Naive B cell (primary cell): Measurements from ENCODE around the gene ANKRD28. TPM values are rescaled to one million over a fixed set of nuclear protein-coding genes. Genes with fewer than 3 reads are reported as not detected.

Experiments used
- ATAC-seq, 2 donors: fragments of 150-1000 bp; cut with Tn5 transposase; 2 replicates each; pipeline ENCODE4 v1.10.0; 2021; ENCODE audit warnings: low read depth in 2 of 2, mild to moderate bottlenecking in 2 of 2, moderate library complexity in 2 of 2
- DNase-seq: peaks from one replicate; pipeline ENCODE4 v3.0.0; 2022
- H3K27ac Mint-ChIP-seq, 6 donors: one replicate each; pipeline ENCODE4 v1.8.0; 2020 to 2022; ENCODE audit warnings: mild to moderate bottlenecking in 6 of 6, mixed read lengths in 6 of 6, moderate library complexity in 5 of 6, inconsistent platforms in 2 of 6
- H3K27me3 Mint-ChIP-seq, 3 donors: one replicate each; pipeline ENCODE4 v1.8.0; 2021 to 2022; ENCODE audit warnings: mixed read lengths in 3 of 3, mild to moderate bottlenecking in 1 of 3
- H3K36me3 Mint-ChIP-seq, 2 donors: one replicate each; pipeline ENCODE4 v1.8.0; 2020 to 2022; ENCODE audit warnings: mixed read lengths in 2 of 2, inconsistent platforms in 1 of 2, mild to moderate bottlenecking in 1 of 2
- H3K4me1 Mint-ChIP-seq, 3 donors: one replicate each; pipeline ENCODE4 v1.8.0; 2020 to 2022; ENCODE audit warnings: mixed read lengths in 3 of 3, inconsistent platforms in 1 of 3, mild to moderate bottlenecking in 1 of 3, moderate library complexity in 1 of 3
- H3K4me3 Mint-ChIP-seq, 8 donors: one replicate each; pipeline ENCODE4 v1.8.0; 2020 to 2022; ENCODE audit warnings: mild to moderate bottlenecking in 8 of 8, mixed read lengths in 8 of 8, moderate library complexity in 8 of 8, inconsistent platforms in 2 of 8
- H3K9me3 Mint-ChIP-seq, 7 donors: one replicate each; pipeline ENCODE4 v1.8.0; 2020 to 2022; ENCODE audit warnings: mixed read lengths in 7 of 7, mild to moderate bottlenecking in 5 of 7, inconsistent platforms in 2 of 7, moderate library complexity in 1 of 7
- polyA plus RNA-seq, 6 donors: library from polyadenylated mRNA; unstranded; fragments of 300-500 nt; fragmentation: Illumina TruSeq; gene quantifications; one replicate each; pipeline ENCODE4 v1.2.3, GENCODE V29; 2021; ENCODE audit warnings: low read depth in 6 of 6

ANKRD28 gene
- polyA plus RNA-seq, 6 donors from 2014 or later: 5.6 to 13.2 (median 10.5) TPM

DNA sequence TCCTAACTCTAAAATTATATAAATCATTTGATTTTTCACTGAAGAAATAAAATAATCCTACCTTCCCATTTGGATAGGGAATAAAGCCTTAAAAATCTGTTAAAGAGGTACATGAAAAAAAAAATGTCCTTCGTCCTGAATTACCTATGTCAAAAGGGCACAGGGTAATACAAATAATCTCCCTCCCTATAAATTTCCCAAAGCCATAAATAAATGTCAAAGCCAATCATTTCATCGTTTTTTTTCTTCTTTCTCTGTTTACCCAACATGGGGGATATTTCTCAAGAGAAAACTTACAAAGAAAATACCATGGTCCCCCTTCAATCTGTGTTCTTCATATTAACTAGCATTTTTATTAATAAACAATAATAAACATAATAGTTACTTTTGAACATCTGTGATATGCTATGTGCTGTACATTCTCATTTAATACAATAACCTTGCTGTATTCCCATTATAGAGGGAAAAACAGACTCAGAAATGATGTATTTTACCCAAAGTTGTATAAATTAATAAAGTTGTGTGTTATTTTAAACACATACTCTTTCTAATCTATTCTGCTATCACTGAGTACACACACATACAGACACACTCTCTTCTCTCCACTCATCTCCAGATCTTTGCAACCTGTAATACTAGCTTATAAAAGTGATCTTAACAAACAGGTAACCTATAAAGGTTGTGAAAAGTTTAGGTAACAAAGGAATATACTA, 910 bp upstream of the ANKRD28 start:
- ATAC-seq (no peak), DNase-seq (no peak)
- Mint-ChIP-seq H3K4me3 (peak overlapping the region in 2 of 8 donors; percentile 6 to 39), H3K4me1 (peaks cover 32 to 70% (median 61%) of the 10 kb centered on the region in 3 donors), H3K36me3 (peaks cover 0 to 5% of the 10 kb centered on the region in 2 donors), H3K27ac (peak overlapping the region in 4 of 6 donors; percentile 74 to 96 (median 86)), H3K9me3 (no peaks in the 10 kb centered on the region), H3K27me3 (no peaks in the 10 kb centered on the region)

DNA sequence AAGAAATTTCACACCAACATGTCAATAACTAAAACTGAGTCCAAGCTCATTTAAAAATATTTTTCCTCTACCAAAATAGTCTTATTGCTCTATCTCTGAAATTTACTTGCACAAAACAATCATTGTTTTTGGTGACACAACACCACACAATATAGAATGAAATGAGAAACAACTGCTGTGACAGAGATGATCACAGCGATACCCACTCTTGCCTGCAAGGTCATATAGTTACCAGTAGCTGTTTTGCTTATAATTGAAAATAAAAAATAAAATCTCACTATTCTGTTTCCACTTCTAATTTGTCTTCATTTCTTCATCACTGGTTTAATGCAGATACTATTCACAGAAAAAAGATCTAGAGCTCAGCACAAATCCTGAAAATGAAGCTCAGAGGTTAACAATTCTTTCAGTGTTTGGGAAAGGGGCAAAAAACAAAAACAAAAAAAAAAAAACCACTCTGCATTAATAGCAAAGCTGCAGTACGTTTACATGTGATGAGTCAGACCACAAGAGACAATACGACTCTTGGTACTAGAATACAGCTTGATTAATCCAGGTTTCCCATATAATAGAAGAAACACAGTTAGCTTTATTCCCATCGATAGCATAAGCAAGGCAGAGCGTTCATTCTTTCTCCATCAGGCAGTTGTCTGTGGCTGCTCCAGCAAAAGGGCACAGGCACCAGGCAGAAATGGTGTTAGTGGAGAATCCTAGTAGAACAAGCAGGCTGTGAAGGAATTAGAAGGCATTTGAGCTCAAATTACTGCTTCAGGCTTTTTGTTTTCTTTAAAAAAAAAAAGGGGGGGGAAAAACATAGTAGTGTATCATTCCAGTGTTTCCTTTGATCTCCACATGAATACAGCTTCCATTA, 773 bp downstream of the ANKRD28 start:
- Mint-ChIP-seq H3K4me3 (peak overlapping the region; percentile 57 to 80 (median 70)), H3K36me3 (peaks cover 5 to 7% of the 10 kb centered on the region in 2 donors), H3K9me3 (no peaks in the 10 kb centered on the region), H3K4me1 (peaks cover 26 to 60% (median 54%) of the 10 kb centered on the region in 3 donors), H3K27ac (peak overlapping the region; percentile 80 to 99 (median 96)), H3K27me3 (no peaks in the 10 kb centered on the region)
- no peak for ATAC-seq
- no peak for DNase-seq

DNA sequence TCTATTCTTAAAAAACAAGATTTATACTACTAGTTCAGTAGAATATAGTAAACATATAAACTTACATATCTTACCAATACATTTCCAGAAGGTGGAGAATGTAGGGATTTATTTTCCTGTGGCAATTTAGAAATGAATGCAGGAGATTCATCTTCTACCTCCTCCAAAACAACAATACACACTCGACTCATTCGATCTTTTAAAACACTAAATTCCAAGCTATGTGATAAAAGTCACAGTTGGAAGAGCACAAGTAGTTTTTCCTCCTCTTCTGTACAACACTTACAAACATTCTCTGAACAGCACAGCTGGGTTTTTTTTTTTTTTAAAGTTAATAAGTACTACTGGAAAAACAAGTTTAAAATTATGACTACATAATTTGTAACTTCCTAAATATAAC, 1.4 kb downstream of the ANKRD28 start:
- H3K36me3 Mint-ChIP-seq: peaks cover 12 to 14% of the 10 kb centered on the region in 2 donors
- H3K27ac Mint-ChIP-seq: peak overlapping the region; percentile 80 to 99 (median 96)
- no peaks in the 10 kb centered on the region for H3K9me3 Mint-ChIP-seq
- peaks cover 26 to 57% (median 54%) of the 10 kb centered on the region in 3 donors for H3K4me1 Mint-ChIP-seq
- DNase-seq (no peak), ATAC-seq (peak in 1 of 2 donors; percentile 27)
- no peaks in the 10 kb centered on the region for H3K27me3 Mint-ChIP-seq
- peak overlapping the region; percentile 16 to 80 (median 70) for H3K4me3 Mint-ChIP-seq

DNA sequence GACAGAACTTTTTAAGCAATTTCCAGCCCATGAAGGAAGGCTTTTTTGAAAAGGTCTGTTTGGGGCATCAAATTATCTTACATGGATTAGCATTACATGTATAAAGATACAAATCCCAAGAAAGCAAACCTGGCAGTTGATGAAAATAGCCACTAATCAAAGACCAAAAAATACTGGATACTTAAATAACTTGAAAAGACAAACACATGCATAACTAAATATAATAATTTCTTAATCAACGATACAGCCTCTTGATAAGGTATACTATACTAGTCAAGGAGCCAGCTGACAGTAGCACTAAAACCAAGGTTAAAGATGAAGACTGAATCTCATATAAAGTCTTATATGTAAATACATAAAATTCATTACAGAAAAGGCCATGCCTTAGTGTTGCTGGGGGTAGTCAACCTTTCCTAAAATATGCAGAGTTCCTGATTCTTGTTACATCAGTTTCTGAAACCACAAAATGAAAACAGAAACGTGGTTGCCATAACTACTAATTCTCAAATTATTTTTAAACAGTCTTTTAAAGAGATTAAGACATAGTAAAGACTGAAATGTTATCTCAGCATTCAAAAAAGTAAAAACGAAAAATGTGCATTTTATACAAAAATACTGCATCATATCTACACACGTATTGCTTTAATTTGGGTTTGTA, 2.0 kb downstream of the ANKRD28 start:
- ATAC-seq (peak; percentile 81 to 82), DNase-seq (peak; percentile 69)
- Mint-ChIP-seq H3K9me3 (peaks cover 0 to 1% (median 0%) of the 10 kb centered on the region in 7 donors), H3K27me3 (no peaks in the 10 kb centered on the region), H3K36me3 (peaks cover 16 to 19% of the 10 kb centered on the region in 2 donors), H3K4me1 (peaks cover 26 to 54% (median 52%) of the 10 kb centered on the region in 3 donors), H3K4me3 (peak overlapping the region in 7 of 8 donors; percentile 24 to 80 (median 70)), H3K27ac (peak overlapping the region; percentile 80 to 99 (median 96))

DNA sequence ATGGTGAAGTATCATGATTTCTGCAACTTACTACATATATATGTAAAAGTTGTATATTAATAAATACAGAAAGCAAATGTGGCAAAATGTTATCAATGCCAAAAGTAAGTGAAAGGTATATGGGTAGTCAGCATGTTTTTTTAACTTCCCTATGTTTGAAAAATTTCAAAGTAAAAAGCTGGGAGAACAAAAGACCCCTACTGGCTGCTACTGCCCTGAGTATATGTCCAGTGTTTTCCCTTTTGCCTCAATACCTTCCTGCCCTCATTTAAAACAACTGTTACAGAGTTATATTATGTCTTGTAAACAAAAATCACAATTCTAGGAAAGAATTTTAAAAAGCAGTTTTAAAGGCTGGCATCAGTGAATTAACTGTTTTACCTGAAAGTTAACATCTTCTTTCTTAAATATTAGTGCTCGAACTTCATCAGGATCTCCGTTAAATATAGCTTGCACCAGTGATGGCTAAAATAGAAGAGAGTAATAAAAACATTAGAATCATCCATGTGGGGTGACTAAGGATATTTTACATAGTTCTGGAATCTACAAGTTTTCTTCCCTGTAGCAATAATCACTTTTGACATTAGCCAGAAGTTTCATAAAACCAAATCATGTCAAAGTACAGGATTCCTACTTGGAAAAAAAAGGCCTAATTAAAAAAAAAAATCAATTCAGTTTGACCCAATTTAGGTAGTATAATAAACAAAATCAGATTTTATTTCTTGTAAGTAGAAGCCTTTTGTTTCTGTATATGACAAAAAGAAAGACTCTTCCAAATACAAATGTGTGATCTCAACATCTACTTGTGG, 2.7 kb downstream of the ANKRD28 start:
- ATAC-seq (no peak), DNase-seq (no peak)
- Mint-ChIP-seq H3K36me3 (peaks cover 22 to 27% of the 10 kb centered on the region in 2 donors), H3K4me1 (peaks cover 26 to 54% (median 52%) of the 10 kb centered on the region in 3 donors), H3K27me3 (no peaks in the 10 kb centered on the region), H3K27ac (peak overlapping the region; percentile 84 to 99 (median 96)), H3K4me3 (peak overlapping the region in 7 of 8 donors; percentile 24 to 80 (median 70)), H3K9me3 (peaks cover 0 to 5% (median 0%) of the 10 kb centered on the region in 7 donors)

DNA sequence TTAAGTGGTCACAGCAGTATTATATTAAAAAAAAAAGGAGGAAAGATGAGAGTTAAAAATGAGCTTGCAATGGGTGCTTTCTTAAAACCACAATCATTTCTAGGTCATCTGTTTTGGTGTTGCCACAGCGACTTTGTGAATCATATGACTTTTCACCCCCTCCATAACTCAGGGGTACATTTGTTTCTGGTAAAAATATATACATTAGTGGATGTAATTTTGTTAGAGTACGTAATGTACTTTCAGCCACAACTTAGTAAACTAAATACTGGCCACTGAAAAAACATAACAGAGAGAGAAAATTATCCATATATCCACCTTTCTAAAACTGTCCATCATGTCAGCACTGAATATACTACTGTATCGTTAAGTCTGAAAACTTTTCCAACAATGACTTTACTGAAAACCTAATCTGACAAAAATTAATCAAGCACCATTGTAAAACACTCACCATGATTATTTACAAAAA, 3.4 kb downstream of the ANKRD28 start:
- Mint-ChIP-seq H3K4me1 (peaks cover 26 to 49% (median 47%) of the 10 kb centered on the region in 3 donors), H3K4me3 (peak overlapping the region in 2 of 8 donors; percentile 20 to 39), H3K27me3 (no peaks in the 10 kb centered on the region), H3K27ac (peak overlapping the region; percentile 80 to 97 (median 94)), H3K36me3 (peaks cover 22 to 28% of the 10 kb centered on the region in 2 donors), H3K9me3 (peaks cover 0 to 5% (median 0%) of the 10 kb centered on the region in 7 donors)
- peak; percentile 48 to 52 for ATAC-seq
- peak; percentile 38 for DNase-seq

DNA sequence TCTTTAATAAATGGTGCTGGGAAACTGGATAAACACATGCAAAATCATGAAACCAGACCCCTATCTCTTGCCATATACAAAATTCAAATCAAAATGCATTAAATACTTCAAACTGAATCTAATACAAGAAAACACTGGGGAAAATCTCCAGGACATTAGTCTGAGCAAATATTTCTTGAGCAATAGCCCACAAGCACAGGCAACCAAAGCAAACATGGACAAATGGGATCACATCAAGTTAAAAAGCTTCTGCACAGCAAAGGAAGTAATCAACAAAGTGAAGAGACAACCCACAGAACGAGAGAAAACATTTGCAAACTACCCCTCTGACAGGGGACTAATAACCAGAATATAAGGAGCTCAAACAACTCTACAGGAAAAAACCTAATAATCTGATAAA, 6.3 kb downstream of the ANKRD28 start:
- no peak for ATAC-seq
- Mint-ChIP-seq H3K27ac (peak overlapping the region in 5 of 6 donors; percentile 11 to 78 (median 44)), H3K36me3 (peaks cover 22 to 28% of the 10 kb centered on the region in 2 donors)

DNA sequence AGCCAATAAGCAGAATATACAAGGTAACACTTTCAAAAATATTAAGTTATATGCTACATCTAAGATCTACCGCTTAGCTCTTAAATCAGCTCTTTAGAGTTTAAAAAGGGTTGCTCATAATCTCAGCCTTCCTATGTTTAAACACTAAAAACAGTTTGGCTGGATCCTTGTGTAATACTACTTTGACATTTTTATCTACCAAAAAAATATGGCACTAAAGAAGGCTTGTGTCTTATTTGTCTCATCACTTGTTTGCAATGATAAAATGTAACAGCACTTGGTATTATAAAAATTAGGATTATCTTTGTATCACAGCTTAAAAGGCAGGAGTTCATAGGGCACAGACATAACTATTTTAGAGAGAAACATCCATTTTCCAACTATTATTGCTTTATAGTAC, 9.8 kb downstream of the ANKRD28 start:
- peaks cover 0 to 31% (median 7%) of the 10 kb centered on the region in 3 donors for H3K4me1 Mint-ChIP-seq
- peaks cover 0 to 5% (median 0%) of the 10 kb centered on the region in 7 donors for H3K9me3 Mint-ChIP-seq
- H3K27me3 Mint-ChIP-seq: no peaks in the 10 kb centered on the region
- peaks cover 30 to 32% of the 10 kb centered on the region in 2 donors for H3K36me3 Mint-ChIP-seq
- no peak overlapping the region for H3K4me3 Mint-ChIP-seq
- DNase-seq: no peak
- H3K27ac Mint-ChIP-seq: no peak overlapping the region
- ATAC-seq: no peak

More for the DNA sequence above, 6.3 kb downstream of the ANKRD28 start:
- Mint-ChIP-seq H3K27me3 (no peaks in the 10 kb centered on the region), H3K4me1 (peaks cover 11 to 34% (median 29%) of the 10 kb centered on the region in 3 donors), H3K4me3 (no peak overlapping the region), H3K9me3 (peaks cover 0 to 5% (median 0%) of the 10 kb centered on the region in 7 donors)
- DNase-seq: no peak

DNA sequence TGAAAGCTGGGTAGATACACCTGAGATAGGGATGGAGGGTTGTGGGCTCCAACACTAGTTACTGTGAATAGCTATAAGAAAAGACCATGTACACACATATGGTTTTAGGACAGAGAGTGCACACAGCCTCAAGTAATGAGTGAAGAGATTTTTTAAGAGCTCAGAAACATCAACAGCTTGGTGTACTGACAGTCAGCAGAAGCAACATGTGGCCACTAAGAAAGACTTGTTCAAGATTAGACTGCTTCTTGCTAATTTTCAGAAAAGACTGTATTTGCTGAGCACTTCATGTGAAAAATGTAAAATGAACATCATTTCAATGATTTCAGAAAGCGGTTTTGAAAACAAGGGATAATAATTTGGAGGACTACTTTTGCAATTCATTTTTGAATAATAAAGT, 10.3 kb downstream of the ANKRD28 start:
- Mint-ChIP-seq H3K36me3 (peaks cover 30 to 32% of the 10 kb centered on the region in 2 donors), H3K9me3 (peaks cover 0 to 5% (median 0%) of the 10 kb centered on the region in 7 donors), H3K27me3 (no peaks in the 10 kb centered on the region), H3K27ac (peak overlapping the region in 1 of 6 donors; percentile 9), H3K4me3 (no peak overlapping the region), H3K4me1 (peaks cover 0 to 35% (median 7%) of the 10 kb centered on the region in 3 donors)
- DNase-seq (no peak), ATAC-seq (no peak)

DNA sequence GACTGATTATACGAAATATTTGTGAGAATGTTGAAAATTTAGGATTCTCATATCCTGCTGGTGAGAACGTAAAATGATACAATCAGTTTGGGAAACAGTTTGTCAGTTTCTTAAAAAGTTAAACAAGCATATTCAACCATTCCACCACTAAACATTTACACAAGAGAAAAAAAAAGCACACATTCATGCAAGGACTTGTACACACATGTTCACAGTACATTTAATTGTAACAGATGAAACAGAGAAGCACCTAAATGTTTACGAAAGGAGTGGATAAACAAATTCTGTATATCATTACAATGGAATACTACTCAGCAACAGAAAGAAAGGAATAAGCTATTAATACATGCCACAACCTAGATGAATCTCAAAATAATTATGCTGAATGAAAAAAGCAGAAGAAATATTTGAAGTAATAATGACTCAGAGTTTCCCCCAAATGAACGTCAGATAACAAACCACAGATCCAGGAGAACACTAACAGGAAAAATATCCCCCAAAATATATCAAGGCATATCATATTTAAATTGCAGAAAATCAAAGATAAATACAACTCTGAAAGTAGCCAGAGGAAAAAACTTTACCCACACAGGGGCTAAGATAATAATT, 14.3 kb downstream of the ANKRD28 start:
- Mint-ChIP-seq H3K27me3 (no peaks in the 10 kb centered on the region), H3K36me3 (peaks cover 8 to 9% of the 10 kb centered on the region in 2 donors), H3K9me3 (no peaks in the 10 kb centered on the region), H3K4me3 (no peak overlapping the region), H3K4me1 (peaks cover 0 to 21% (median 6%) of the 10 kb centered on the region in 3 donors), H3K27ac (no peak overlapping the region)
- ATAC-seq (no peak), DNase-seq (no peak)

DNA sequence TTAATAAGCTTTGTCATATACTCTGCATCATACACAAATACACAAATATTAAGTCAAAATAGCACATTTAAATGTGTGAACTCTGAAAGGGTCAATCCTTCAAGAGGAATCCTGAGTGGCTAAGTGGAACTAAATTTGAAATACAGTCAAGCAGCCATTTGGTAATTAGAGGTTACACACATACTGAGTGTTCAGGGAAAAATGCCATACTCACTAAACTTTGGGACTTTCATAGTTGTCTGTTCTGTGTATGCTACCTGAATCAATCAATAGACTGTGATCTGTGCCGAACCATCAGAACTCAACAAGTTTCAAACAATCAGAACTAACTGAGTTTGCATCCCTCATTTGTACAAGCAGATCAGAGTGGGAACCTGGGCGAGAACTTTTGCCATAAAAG, 15.3 kb downstream of the ANKRD28 start:
- Mint-ChIP-seq H3K9me3 (no peaks in the 10 kb centered on the region), H3K27ac (no peak overlapping the region), H3K27me3 (no peaks in the 10 kb centered on the region), H3K4me1 (peaks cover 0 to 21% (median 6%) of the 10 kb centered on the region in 3 donors), H3K36me3 (peaks cover 8 to 9% of the 10 kb centered on the region in 2 donors), H3K4me3 (no peak overlapping the region)
- ATAC-seq: no peak
- no peak for DNase-seq
